Peyer's patch (tissue), 4 donors: ENCODE data around the gene ZXDA.

Experiments used
- POLR2A ChIP-seq, 2 donors: fragments of 450-650 bp; IDR thresholded peaks; one replicate each; pipeline ENCODE4 v1.5.1; 2017; ENCODE audit warnings: antibody characterized with exemption in 2 of 2, mild to moderate bottlenecking in 2 of 2, moderate library complexity in 2 of 2
- TF ChIP-seq, protein P1 (sequence below), 6 experiments: fragments of 450-650 bp in 4 of 6; fragments of 200-600 bp in 2 of 6; sonication (generic) in 1 of 6; IDR thresholded peaks; one replicate each; pipeline ENCODE4 v1.5.1; 2017 to 2019; ENCODE audit warnings: antibody characterized with exemption in 6 of 6, mild to moderate bottlenecking in 3 of 6, moderate library complexity in 1 of 6

DNA sequence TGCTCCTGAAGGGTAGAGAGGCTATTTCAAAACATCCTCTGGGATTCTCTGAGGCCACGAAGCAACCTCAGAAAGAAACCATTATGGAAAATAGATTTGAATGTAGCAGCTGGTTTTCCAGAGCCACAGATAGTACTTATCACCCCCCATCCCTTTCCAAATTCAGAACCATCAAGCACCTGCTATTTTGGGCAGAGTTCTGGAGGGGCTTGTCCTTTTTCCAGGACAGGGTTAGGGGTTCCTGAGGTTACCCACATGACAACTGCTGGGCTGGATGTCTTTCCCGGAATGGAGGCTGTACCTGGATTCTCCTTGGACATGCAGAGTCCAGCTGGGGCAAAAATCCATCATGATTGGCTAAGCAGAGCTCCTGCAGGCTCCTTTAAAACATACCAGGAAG lies 22.0 kb upstream of the ZXDA start:
- TF ChIP-seq, protein P1, sequence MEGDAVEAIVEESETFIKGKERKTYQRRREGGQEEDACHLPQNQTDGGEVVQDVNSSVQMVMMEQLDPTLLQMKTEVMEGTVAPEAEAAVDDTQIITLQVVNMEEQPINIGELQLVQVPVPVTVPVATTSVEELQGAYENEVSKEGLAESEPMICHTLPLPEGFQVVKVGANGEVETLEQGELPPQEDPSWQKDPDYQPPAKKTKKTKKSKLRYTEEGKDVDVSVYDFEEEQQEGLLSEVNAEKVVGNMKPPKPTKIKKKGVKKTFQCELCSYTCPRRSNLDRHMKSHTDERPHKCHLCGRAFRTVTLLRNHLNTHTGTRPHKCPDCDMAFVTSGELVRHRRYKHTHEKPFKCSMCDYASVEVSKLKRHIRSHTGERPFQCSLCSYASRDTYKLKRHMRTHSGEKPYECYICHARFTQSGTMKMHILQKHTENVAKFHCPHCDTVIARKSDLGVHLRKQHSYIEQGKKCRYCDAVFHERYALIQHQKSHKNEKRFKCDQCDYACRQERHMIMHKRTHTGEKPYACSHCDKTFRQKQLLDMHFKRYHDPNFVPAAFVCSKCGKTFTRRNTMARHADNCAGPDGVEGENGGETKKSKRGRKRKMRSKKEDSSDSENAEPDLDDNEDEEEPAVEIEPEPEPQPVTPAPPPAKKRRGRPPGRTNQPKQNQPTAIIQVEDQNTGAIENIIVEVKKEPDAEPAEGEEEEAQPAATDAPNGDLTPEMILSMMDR (IDR thresholded peaks at IDR 0.05), result no peak
- TF ChIP-seq POLR2A (IDR thresholded peaks at IDR 0.05), result no peak
